KOPT-K1 (cell line): Measurements from ENCODE around the gene XKR7.

Experiments used
- H3K27ac ChIP-seq: fragments of 200-600 bp; sonication (generic); 2 replicates; pipeline ENCODE4 v1.5.1; 2016; ENCODE audit warnings: antibody characterized with exemption, mild to moderate bottlenecking, low read depth, low read length; ENCODE audit not compliant: poor library complexity, severe bottlenecking
- H3K36me3 ChIP-seq: fragments of 200-600 bp; sonication (generic); 2 replicates; pipeline ENCODE4 v1.5.1; 2017; ENCODE audit warnings: antibody characterized with exemption, mild to moderate bottlenecking, low read length, moderate library complexity; ENCODE audit not compliant: insufficient read depth
- H3K9me3 ChIP-seq: fragments of 200-600 bp; sonication (generic); 2 replicates; pipeline ENCODE4 v1.5.1; 2017; ENCODE audit warnings: antibody characterized with exemption, low read length, mild to moderate bottlenecking; ENCODE audit not compliant: insufficient read depth, poor library complexity, severe bottlenecking

XKR7 gene

DNA sequence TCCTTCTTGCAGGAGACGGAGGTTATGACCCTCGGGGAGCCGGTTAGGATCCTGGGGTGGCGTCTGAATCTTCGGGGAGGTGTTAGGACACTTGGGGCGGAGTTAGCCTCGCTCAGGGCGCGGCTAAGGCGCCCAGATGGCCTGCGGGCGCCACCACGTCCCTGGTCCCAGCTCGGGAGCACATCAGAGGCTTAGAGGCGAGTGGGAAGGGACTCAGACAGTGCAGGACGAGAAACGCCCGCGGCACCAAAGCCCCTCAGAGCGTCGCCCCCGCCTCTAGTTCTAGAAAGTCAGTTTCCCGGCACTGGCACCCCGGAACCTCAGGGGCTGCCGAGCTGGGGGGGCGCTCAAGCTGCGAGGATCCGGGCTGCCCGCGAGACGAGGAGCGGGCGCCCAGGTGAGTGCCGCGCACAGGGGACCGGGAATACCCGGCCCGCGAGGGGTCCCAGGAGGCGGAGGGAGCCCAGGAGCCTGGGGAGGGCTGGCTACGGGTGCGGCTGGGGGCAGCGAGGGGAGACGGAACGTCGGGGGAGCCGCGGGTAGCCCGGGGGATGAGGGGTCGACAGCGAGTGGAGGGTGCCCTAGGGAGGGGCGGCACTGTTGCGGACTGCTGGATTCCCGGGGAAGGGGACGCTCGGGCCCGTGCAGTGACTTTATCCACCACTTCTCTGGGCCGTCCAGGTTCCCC lies 84.3 kb downstream of the XKR7 start, which contains the start of gene HCK:
TSS of gene HCK (plus strand) at position 153 of the 688 bp plus-strand sequence.
- H3K9me3 ChIP-seq, result peaks cover 22% of the 10 kb centered on the region
- no peak within 1 kb of the TSS for H3K27ac ChIP-seq
- no peaks in the 10 kb centered on the region for H3K36me3 ChIP-seq

DNA sequence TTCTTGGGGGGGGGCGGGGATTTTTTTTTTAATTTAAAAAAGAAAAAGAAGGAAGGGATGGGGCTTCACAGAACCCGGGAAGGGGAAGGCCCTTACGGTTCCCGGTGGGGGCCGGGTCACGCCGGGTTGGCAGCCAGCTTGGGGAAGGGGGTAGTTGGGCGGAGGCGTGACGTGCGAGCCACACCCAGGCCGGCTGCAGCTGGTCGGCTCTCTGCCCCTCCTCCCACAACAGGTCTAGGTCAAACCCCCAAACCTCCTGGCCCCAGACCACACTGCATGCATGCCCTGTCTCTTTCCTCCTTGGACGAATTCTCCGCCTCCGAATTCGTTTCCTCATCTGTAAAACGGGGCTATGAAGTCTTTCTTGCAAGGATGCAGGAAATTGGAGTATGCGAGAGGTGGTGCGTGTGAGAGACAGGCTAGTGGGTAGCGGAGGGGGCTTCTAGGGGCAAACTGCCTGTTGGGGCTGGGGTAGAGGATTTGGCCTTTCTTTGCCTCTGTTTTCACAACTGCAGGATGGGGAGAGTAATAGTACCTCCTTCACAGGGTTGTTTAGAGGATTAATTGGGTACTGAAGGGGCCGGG lies 84.9 kb downstream of the XKR7 start:
- no peaks in the 10 kb centered on the region for H3K36me3 ChIP-seq
- no peak overlapping the region for H3K27ac ChIP-seq

More for the DNA sequence above, 84.9 kb downstream of the XKR7 start:
- H3K9me3 ChIP-seq, result peaks cover 22% of the 10 kb centered on the region
